Measurements from ENCODE around the gene NR6A1. TPM values are rescaled to one million over a fixed set of nuclear protein-coding genes. Genes with fewer than 3 reads are reported as not detected.

Gene NR6A1
- total and polyA plus RNA-seq, 2 of the 8 experiments (the other 6 are each of a cell fraction or from before 2014, with no cell fraction given), result 93.2 to 237 TPM

GRCh38 chr9:124766815-124767554 is 4.1 kb downstream of the NR6A1 start:
- Histone ChIP-seq H3K27ac (ENCODE audit: low read depth, low read length) (no peak overlapping the region), H3K4ac (replicated peaks; ENCODE audit: insufficient read length, low read depth, low read length) (no peak overlapping the region), H3K23ac (ENCODE audit: insufficient read length) (no peak overlapping the region), H3K23me2 (ENCODE audit: low read depth, low read length) (peaks cover 8% of the 10 kb centered on the region), H3K36me3 (ENCODE audit: control insufficient read depth in 2 of 4, insufficient read depth in 4 of 4, low read length in 3 of 4) (no peaks in the 10 kb centered on the region), H3K4me3 (ENCODE audit: extremely low read depth in 1 of 4, insufficient read depth in 2 of 4, low read depth in 3 of 4, low read length in 4 of 4) (peak overlapping the region in 1 of 4 experiments; percentile 86; a peak in 2 of 8 replicates), H3K4me1 (replicated peaks in 1 of 4; ENCODE audit: control insufficient read depth in 3 of 4, insufficient read depth in 4 of 4, low read length in 3 of 4) (peaks cover 2 to 30% (median 12%) of the 10 kb centered on the region in 4 experiments; a peak in 6 of 7 replicates), H3K27me3 (replicated peaks in 1 of 4; ENCODE audit: control insufficient read depth in 3 of 4, extremely low read depth in 1 of 4, insufficient read depth in 3 of 4, low read length in 3 of 4) (no peaks in the 10 kb centered on the region), H3K79me2 (ENCODE audit: control insufficient read depth in 1 of 2, insufficient read depth in 2 of 2, low read length in 2 of 2) (peaks cover 2 to 84% of the 10 kb centered on the region in 2 experiments; a peak in 3 of 4 replicates), H2BK20ac (ENCODE audit: low read length) (no peak overlapping the region), H2BK15ac (ENCODE audit: low read length) (no peak overlapping the region), H2BK5ac (ENCODE audit: low read depth, low read length) (no peak overlapping the region), H3K4me2 (ENCODE audit: insufficient read depth in 1 of 2, low read depth in 2 of 2, low read length in 2 of 2) (peak overlapping the region; percentile 19 to 65; a peak in 3 of 4 replicates), H2AFZ (ENCODE audit: low read length) (no peak overlapping the region), H2BK12ac (ENCODE audit: low read depth, low read length) (no peak overlapping the region), H2AK5ac (ENCODE audit: low read depth, low read length) (no peak overlapping the region), H4K5ac (ENCODE audit: insufficient read length, low read depth, low read length) (no peak overlapping the region), H4K91ac (replicated peaks; ENCODE audit: insufficient read length, low read length) (no peak overlapping the region), H4K20me1 (replicated peaks in 1 of 2; ENCODE audit: control insufficient read depth in 1 of 2, insufficient read depth in 2 of 2, low read length in 2 of 2) (peaks cover 10 to 12% of the 10 kb centered on the region in 2 experiments), H2BK120ac (replicated peaks; ENCODE audit: low read depth, low read length) (no peak overlapping the region), H3K9ac (replicated peaks in 1 of 4; ENCODE audit: extremely low read depth in 1 of 4, low read depth in 3 of 4, low read length in 3 of 4) (no peak overlapping the region), H3K14ac (ENCODE audit: insufficient read length) (no peak overlapping the region), H4K8ac (ENCODE audit: extremely low read depth, insufficient read depth, low read length) (no peak overlapping the region), H3K56ac (replicated peaks; ENCODE audit: insufficient read length, low read depth, low read length) (no peak overlapping the region), H3K18ac (ENCODE audit: extremely low read depth, low read length) (no peak overlapping the region), H3K79me1 (ENCODE audit: low read depth, low read length) (no peaks in the 10 kb centered on the region), H3K9me3 (ENCODE audit: insufficient read depth in 2 of 2, low read depth in 1 of 2, low read length in 1 of 2) (no peaks in the 10 kb centered on the region)
- ChIA-PET POLR2A (ENCODE audit: partially characterized antibody) (interaction anchor here (0.6 to 1.5 kb wide), 6 partner anchors 9 to 171 kb away, joined by 3 to 4 read pairs (median 3); no protein-coding TSS in a partner anchor), CTCF (ENCODE audit: partially characterized antibody) (interaction anchor here (0.5 to 4.6 kb wide), 11 partner anchors 10 to 87 kb away, joined by 3 to 39 read pairs (median 9); partner anchors contain the start of genes OLFML2A and WDR38)
- FAIRE-seq (no peak), DNase-seq (ENCODE audit: low read depth in 1 of 2, low spot score in 2 of 2) (no peak)
- 16% methylated on average over 3 of the region's 4 CpGs; no CpG with 5 or more reads in 1 of the 2 experiments for WGBS, 2 experiments (ENCODE audit: extremely low coverage in 1 of 2, insufficient coverage in 1 of 2, insufficient read length in 1 of 2, insufficient replicate concordance in 2 of 2, low coverage in 1 of 2, low lambda C conversion rate in 2 of 2, missing lambda C conversion rate in 1 of 2)
- no peak for TF ChIP-seq TCF12 (IDR thresholded peaks at IDR 0.05; ENCODE audit: low read depth, low read length)
- peak in 1 of 3 experiments; percentile 16; a peak in 1 of 4 replicates for TF ChIP-seq CTCF (IDR thresholded peaks at IDR 0.05; ENCODE audit: control extremely low read depth in 1 of 3, insufficient read depth in 1 of 3, low read depth in 1 of 3, low read length in 3 of 3)
- peak; percentile 48; the same call in 1 of the 2 replicates for TF ChIP-seq CEBPB (IDR thresholded peaks at IDR 0.05; ENCODE audit: low read depth, low read length)

Measured in H1 (cell line).